Adrenal gland (tissue), 12 donors: ENCODE data around the gene ENO1. TPM values are rescaled to one million over a fixed set of nuclear protein-coding genes. Genes with fewer than 3 reads are reported as not detected.

Source experiments
- DNase-seq, 7 donors: peaks; one replicate each; pipeline ENCODE4 v3.0.0-alpha.2; 2019 to 2020
- H3K27ac ChIP-seq, 5 donors: fragments of 200-600 bp; sonication (generic) in 4 of 5; 1 replicate in 3 of 5; 2 replicates in 2 of 5; pipeline versions ENCODE4 v1.5.1 to v1.8.0; 2016 to 2020; ENCODE audit warnings: mild to moderate bottlenecking in 1 of 5
- H3K27me3 ChIP-seq: fragments of 200-600 bp; 2 replicates; pipeline ENCODE4 v1.8.0; 2021
- H3K36me3 ChIP-seq, 2 donors: fragments of 200-600 bp; replicated peaks in 1 of 2; 1 replicate in 1 of 2; 2 replicates in 1 of 2; pipeline versions ENCODE4 v1.5.1 to v1.8.0; 2018 to 2022
- H3K4me1 ChIP-seq, 2 donors: fragments of 200-600 bp; replicated peaks in 1 of 2; 1 replicate in 1 of 2; 2 replicates in 1 of 2; pipeline versions ENCODE4 v1.5.1 to v1.8.0; 2018 to 2021
- H3K4me3 ChIP-seq, 4 donors: fragments of 200-600 bp; sonication (generic) in 3 of 4; one replicate each; pipeline ENCODE4 v1.5.1; 2016 to 2018
- H3K9me3 ChIP-seq, 3 donors: fragments of 200-600 bp; sonication (generic) in 1 of 3; replicated peaks in 1 of 3; 1 replicate in 2 of 3; 2 replicates in 1 of 3; pipeline versions ENCODE4 v1.5.1 to v1.8.0; 2016 to 2021
- POLR2A ChIP-seq, 2 donors: fragments of 450-650 bp; IDR thresholded peaks; one replicate each; pipeline ENCODE4 v1.6.1; 2017; ENCODE audit warnings: antibody characterized with exemption in 2 of 2, mild to moderate bottlenecking in 2 of 2, moderate library complexity in 1 of 2
- WGBS, 4 donors: extraction: QIAGEN DNeasy Blood & Tissue Kit in 2 of 4; methylation state at CpG; one replicate each; pipeline versions ENCODE4 v1.1.5 to v1.1.7; 2013 to 2017; 5-methylcytosine and 5-hydroxymethylcytosine counted together
- intact Hi-C, 2 donors: fragments of 100-400 bp; cut with DNase I; formaldehyde crosslinking; loops; one replicate each; pipeline versions ENCODE4 v1.14.1 to v1.15.0; 2022 to 2023
- microRNA-seq, 3 donors: library from miRNA; unstranded; fragments of <30 nt; microRNA quantifications; one replicate each; pipeline ENCODE4, GENCODE V29; 2017 to 2020
- polyA plus RNA-seq, 3 donors: library from polyadenylated mRNA; stranded (reverse); fragments of 200-250 nt in 2 of 3; fragments of 350-450 nt in 1 of 3; fragmentation: Illumina TruSeq in 1 of 3; extraction: RNeasy Lipid Tissue Mini Kit (QIAGEN cat#74804) in 1 of 3; gene quantifications; one replicate each; pipeline ENCODE4 v1.2.3, GENCODE V29; 2013 to 2014
- small RNA-seq, 2 donors: library from RNA; depleted of rRNA; stranded (forward); fragments of <200 nt; gene quantifications; one replicate each; pipeline ENCODE3, GENCODE V24; 2016
- total RNA-seq, 9 donors: library from RNA; depleted of rRNA in 4 of 9; stranded (reverse); fragments of >200 nt in 4 of 9; fragments of 120-200 nt in 1 of 9; fragmentation: NEBNext Ultra II Directional in 1 of 9; extraction: Animal tissue kit (Norgen Biotek cat#: 25700) in 1 of 9; gene quantifications; one replicate each; pipeline versions ENCODE4 v1.1.0 to v1.2.4, GENCODE V29; 2013 to 2023
- TF ChIP-seq, protein P1 (sequence below), 6 experiments: fragments of 450-650 bp in 4 of 6; fragments of 200-600 bp in 2 of 6; sonication (generic) in 1 of 6; IDR thresholded peaks; 1 replicate in 5 of 6; 2 replicates in 1 of 6; pipeline versions ENCODE4 v1.5.1 to v1.8.0; 2016 to 2021; ENCODE audit warnings: antibody characterized with exemption in 6 of 6, mild to moderate bottlenecking in 2 of 6, moderate library complexity in 1 of 6
- donor health status: healthy with polysubstance abuse.
- donor health status: Bipolar disorder and iron deficiency.
- donor health status: DM: yes; HTN: yes; CAD: no.
- donor health status: DM: no; HTN: no; CAD: no.
- donor health status: DM: no; HTN: no; CAD: no.
- donor health status: DM: yes; HTN: yes; CAD: no.

ENO1 gene
- total and polyA plus RNA-seq, 12 donors, result 142 to 819 (median 581) TPM

- Histone ChIP-seq H3K27me3 (no peaks in the 10 kb centered on the region), H3K4me3 (no peak overlapping the region), H3K36me3 (no peaks in the 10 kb centered on the region), H3K9me3 (no peaks in the 10 kb centered on the region), H3K4me1 (peaks cover 39 to 46% of the 10 kb centered on the region in 2 donors), H3K27ac (peak overlapping the region in 2 of 5 donors; percentile 73 to 96)
- TF ChIP-seq, protein P1, sequence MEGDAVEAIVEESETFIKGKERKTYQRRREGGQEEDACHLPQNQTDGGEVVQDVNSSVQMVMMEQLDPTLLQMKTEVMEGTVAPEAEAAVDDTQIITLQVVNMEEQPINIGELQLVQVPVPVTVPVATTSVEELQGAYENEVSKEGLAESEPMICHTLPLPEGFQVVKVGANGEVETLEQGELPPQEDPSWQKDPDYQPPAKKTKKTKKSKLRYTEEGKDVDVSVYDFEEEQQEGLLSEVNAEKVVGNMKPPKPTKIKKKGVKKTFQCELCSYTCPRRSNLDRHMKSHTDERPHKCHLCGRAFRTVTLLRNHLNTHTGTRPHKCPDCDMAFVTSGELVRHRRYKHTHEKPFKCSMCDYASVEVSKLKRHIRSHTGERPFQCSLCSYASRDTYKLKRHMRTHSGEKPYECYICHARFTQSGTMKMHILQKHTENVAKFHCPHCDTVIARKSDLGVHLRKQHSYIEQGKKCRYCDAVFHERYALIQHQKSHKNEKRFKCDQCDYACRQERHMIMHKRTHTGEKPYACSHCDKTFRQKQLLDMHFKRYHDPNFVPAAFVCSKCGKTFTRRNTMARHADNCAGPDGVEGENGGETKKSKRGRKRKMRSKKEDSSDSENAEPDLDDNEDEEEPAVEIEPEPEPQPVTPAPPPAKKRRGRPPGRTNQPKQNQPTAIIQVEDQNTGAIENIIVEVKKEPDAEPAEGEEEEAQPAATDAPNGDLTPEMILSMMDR (IDR thresholded peaks at IDR 0.05), result no peak
- no peak for DNase-seq
- 34 to 45% (median 42%) methylated on average over 5 of the region's 5 CpGs for WGBS, 4 donors
- intact Hi-C loops, result no loop called here
Measured at GRCh38 chr1:8814865-8815264, 63.6 kb downstream of the ENO1 start.

- no peaks in the 10 kb centered on the region for H3K36me3 ChIP-seq
- H3K27ac ChIP-seq, result peak overlapping the region in 2 of 5 donors; percentile 1 to 96
- H3K9me3 ChIP-seq, result no peaks in the 10 kb centered on the region
- DNase-seq, result no peak
- intact Hi-C loops, result no loop called here
- no peak for TF ChIP-seq POLR2A (IDR thresholded peaks at IDR 0.05)
- TF ChIP-seq, protein P1 (IDR thresholded peaks at IDR 0.05), result no peak
- peaks cover 39 to 46% of the 10 kb centered on the region in 2 donors for H3K4me1 ChIP-seq
- H3K27me3 ChIP-seq, result no peaks in the 10 kb centered on the region
- H3K4me3 ChIP-seq, result no peak overlapping the region
Measured at GRCh38 chr1:8813991-8814390, 64.5 kb downstream of the ENO1 start.

GRCh38 chr1:8813016-8813763 lies 65.3 kb downstream of the ENO1 start:
- Histone ChIP-seq H3K9me3 (no peaks in the 10 kb centered on the region), H3K4me3 (no peak overlapping the region), H3K4me1 (peaks cover 39 to 41% of the 10 kb centered on the region in 2 donors), H3K27ac (peak overlapping the region in 3 of 5 donors; percentile 1 to 50 (median 2)), H3K36me3 (no peaks in the 10 kb centered on the region), H3K27me3 (no peaks in the 10 kb centered on the region)
- DNase-seq, result no peak
- WGBS, 4 donors, result 47 to 58% (median 51%) methylated on average over 6 of the region's 6 CpGs
- intact Hi-C loops, result no loop called here
- no peak for TF ChIP-seq POLR2A (IDR thresholded peaks at IDR 0.05)
- TF ChIP-seq, protein P1 (IDR thresholded peaks at IDR 0.05), result no peak

DNA sequence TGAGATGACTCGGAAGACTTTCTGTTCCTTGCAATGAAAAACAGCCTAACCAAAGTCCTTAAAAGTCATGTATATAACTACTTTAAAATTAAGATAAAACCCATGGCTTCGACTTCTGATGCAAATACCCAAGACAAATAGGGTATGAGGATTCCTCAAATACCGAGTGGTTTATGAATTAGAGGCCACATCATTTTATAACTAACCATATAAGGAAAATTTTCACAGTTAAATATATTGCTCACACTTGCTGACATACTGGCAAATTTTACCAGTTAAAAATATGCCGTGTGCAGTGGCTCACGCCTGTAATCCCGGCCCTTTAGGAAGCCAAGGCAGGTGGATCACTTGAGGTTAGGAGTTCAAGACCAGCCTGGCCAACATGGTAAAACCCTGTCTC lies 66.4 kb downstream of the ENO1 start:
- H3K27ac ChIP-seq, result no peak overlapping the region

More for the DNA sequence above, 66.4 kb downstream of the ENO1 start:
- Histone ChIP-seq H3K4me3 (no peak overlapping the region), H3K4me1 (peaks cover 39% of the 10 kb centered on the region in 2 donors), H3K9me3 (no peaks in the 10 kb centered on the region), H3K27me3 (no peaks in the 10 kb centered on the region), H3K36me3 (no peaks in the 10 kb centered on the region)
- no peak for DNase-seq
- TF ChIP-seq, protein P1 (IDR thresholded peaks at IDR 0.05), result no peak
- no peak for TF ChIP-seq POLR2A (IDR thresholded peaks at IDR 0.05)
- intact Hi-C loops, result no loop called here
- WGBS, 4 donors, result 73 to 95% (median 86%) methylated on average over 6 of the region's 6 CpGs

Small RNAs within 50 kb of the gene (microRNA-seq; reads per million reads assigned to microRNA genes)
- 0 reads per million in 3 donors for gene MIR6728

Small RNAs within 50 kb of the gene (small RNA-seq; reads per million reads assigned to genes)
- gene AL139415.2 (0 reads per million in 2 donors), gene MIR6728 (0 reads per million in 2 donors), gene RNU6-304P (0 reads per million in 2 donors)

Other genes starting within 250 kb of the ENO1 start
- 100 to 1,000 TPM in 3 of 9 donors, 10 to 100 TPM in 6; 49.0 to 146 (median 89.0) TPM for gene RERE, start 61.0 kb downstream of the ENO1 start, total RNA-seq
- gene RERE, start 61.0 kb downstream of the ENO1 start, polyA plus RNA-seq, result 10 to 100 TPM; 33.4 to 75.9 (median 41.6) TPM
- under 1 TPM in 1 of 9 donors, not detected in 8; 0.17 TPM for gene CA6, start 67.2 kb upstream of the ENO1 start, total RNA-seq
- gene CA6, start 67.2 kb upstream of the ENO1 start, polyA plus RNA-seq, result not detected
- gene SLC2A7, start 147.7 kb upstream of the ENO1 start, total RNA-seq, result not detected
- gene SLC2A7, start 147.7 kb upstream of the ENO1 start, polyA plus RNA-seq, result not detected
- 10 to 100 TPM in 5 of 9 donors, 1 to 10 TPM in 3, under 1 TPM in 1; 0.50 to 29.9 (median 12.7) TPM for gene SLC2A5, start 190.9 kb upstream of the ENO1 start, total RNA-seq
- gene SLC2A5, start 190.9 kb upstream of the ENO1 start, polyA plus RNA-seq, result 1 to 10 TPM; 2.4 to 5.7 (median 2.8) TPM